ENCODE data around the gene ZNF367. TPM values are rescaled to one million over a fixed set of nuclear protein-coding genes. Genes with fewer than 3 reads are reported as not detected.

Gene ZNF367
- total RNA-seq, result 0.14 and 0.34 TPM in 2 replicates

DNA sequence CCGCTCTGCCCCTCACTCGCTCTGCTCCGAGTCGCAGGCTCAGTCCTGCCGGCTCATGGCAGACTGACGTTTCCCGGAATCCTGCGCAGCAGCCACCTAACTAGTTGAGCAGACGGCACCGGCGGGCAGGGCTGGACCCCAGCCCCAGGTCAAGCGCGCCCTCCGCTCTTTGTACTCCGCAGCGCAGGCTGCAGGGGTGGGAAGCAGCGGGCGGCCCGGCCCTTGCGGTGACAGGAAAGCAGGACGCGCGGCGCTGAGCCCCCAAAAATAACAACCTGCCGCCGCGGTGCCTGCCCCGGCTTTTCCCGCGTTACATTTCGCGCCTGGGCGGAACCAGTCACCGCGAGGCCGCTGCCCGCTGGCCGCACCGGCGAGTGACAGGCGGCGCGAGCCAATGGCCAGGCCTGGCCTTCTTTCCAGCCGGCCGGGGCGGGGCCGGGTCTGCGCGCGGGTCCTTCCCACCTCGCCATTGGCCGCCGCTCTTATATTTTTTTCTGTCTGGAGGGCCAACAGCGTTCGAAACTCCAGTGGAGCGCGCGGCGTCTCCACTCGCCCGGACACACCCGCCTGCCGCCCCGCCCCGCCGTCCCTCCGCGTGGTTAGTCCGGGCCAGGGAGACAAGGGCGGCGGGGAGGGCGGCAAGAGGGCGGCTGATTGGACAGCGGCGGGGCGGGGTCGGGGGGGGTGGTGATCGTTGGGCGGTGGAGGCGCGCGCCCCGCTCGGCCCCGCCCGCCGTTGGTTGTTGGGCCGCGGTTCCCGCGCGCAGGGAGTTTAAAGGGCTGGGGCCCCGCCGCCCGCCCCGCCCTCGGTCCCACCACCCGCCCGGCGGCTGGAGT is at the start of gene ZNF367:
Gene ZNF367, minus strand, starts transcription at position 288 of the 837 bp plus-strand sequence. CDS start 338 bp downstream, outside the sequence.

DNA sequence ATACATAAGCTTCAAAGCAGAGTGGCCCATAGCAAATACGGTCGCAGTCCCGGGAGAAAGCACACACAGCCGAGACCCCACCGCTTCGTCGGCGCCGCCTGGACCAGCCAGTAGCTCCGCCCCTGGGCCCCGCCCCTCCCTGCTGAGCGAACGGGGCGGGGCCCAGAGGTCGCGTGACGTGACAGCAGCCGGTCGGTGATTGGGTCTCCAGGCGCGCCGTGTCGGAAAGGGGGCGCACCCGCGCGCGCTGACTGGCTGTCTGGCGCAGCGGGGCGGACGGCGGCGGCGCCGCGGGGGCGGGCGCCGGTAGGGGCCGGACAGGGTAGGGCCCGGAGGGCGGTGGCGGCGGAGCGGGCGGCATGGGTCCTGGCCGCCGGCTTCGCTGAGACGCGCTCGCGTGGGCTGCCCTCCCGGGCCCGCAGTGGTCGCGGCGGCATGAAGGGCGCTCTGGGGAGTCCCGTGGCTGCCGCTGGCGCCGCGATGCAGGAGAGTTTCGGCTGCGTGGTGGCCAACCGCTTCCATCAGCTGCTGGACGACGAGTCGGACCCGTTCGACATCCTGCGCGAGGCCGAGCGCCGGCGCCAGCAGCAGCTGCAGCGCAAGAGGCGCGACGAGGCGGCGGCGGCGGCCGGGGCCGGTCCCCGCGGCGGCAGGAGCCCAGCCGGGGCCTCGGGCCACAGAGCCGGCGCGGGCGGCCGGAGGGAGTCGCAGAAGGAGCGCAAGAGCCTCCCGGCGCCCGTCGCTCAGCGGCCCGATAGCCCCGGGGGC is 31.9 kb upstream of the ZNF367 start, which contains the start of gene HABP4:
Gene HABP4, plus strand, starts transcription at position 325 of the 768 bp plus-strand sequence. Its CDS starts 111 bp downstream, at position 436.

GRCh38 chr9:96383165-96383942 is 34.8 kb downstream of the ZNF367 start, which contains the start of gene SLC35D2:
Gene SLC35D2 (minus strand): TSS chr9:96383711. CDS start chr9:96383634, 77 bp downstream.

Other genes with a start within 250 kb of the ZNF367 start
- gene HSD17B3, start 116.2 kb downstream of the ZNF367 start, total RNA-seq, result under 0.01 and 1.5 TPM in 2 replicates
- 19.6 and 34.9 TPM in 2 replicates for gene SLC35D2, start 34.7 kb downstream of the ZNF367 start, total RNA-seq
- 5.1 and 6.2 TPM in 2 replicates for gene HABP4, start 31.8 kb upstream of the ZNF367 start, total RNA-seq
- 12.6 and 18.4 TPM in 2 replicates for gene CDC14B, start 201.5 kb upstream of the ZNF367 start, total RNA-seq
- gene PRXL2C, start 236.9 kb upstream of the ZNF367 start, total RNA-seq, result 7.5 and 8.8 TPM in 2 replicates

Measured in nasal cavity respiratory epithelium epithelial cell of viscerocranial mucosa (primary cell).